ENCODE measurements around the gene SLC1A2.

The SLC1A2 gene

GRCh38 chr11:35375332-35376117, 43.8 kb downstream of the SLC1A2 start:
- no peak for DNase-seq

- no peak for DNase-seq
These were observed 45.9 kb downstream of the SLC1A2 start for GRCh38 chr11:35373284-35373933.

- DNase-seq, result no peak
These were observed 46.6 kb downstream of the SLC1A2 start for GRCh38 chr11:35372565-35373283.

GRCh38 chr11:35367491-35367890, 51.9 kb downstream of the SLC1A2 start:
- no peak for DNase-seq

GRCh38 chr11:35366798-35367197, 52.6 kb downstream of the SLC1A2 start:
- DNase-seq, result no peak

- no peak for DNase-seq
These were observed 53.4 kb downstream of the SLC1A2 start for GRCh38 chr11:35365961-35366360.

GRCh38 chr11:35365395-35365794, 54.0 kb downstream of the SLC1A2 start:
- no peak for DNase-seq

GRCh38 chr11:35363854-35364780, 55.2 kb downstream of the SLC1A2 start:
- DNase-seq, result no peak

- no peak for DNase-seq
These were observed 56.0 kb downstream of the SLC1A2 start for GRCh38 chr11:35363246-35363801.

- DNase-seq, result no peak
These were observed 56.8 kb downstream of the SLC1A2 start for GRCh38 chr11:35362521-35362980.

- DNase-seq, result no peak
These were observed 59.3 kb downstream of the SLC1A2 start for GRCh38 chr11:35360055-35360530.

- DNase-seq, result no peak
These were observed 59.9 kb downstream of the SLC1A2 start for GRCh38 chr11:35359321-35360054.

- DNase-seq, result no peak
These were observed 61.0 kb downstream of the SLC1A2 start for GRCh38 chr11:35358391-35358790.

GRCh38 chr11:35357923-35358322, 61.4 kb downstream of the SLC1A2 start:
- DNase-seq, result no peak

- no peak for DNase-seq
These were observed 64.1 kb downstream of the SLC1A2 start for GRCh38 chr11:35355102-35355749.

GRCh38 chr11:35354644-35355043, 64.7 kb downstream of the SLC1A2 start:
- DNase-seq, result no peak

GRCh38 chr11:35352077-35352888, 67.1 kb downstream of the SLC1A2 start:
- DNase-seq, result no peak

GRCh38 chr11:35349897-35350296, 69.5 kb downstream of the SLC1A2 start:
- DNase-seq, result no peak

- DNase-seq, result no peak
These were observed 70.3 kb downstream of the SLC1A2 start for GRCh38 chr11:35348898-35349687.
